ENCODE measurements around the gene USH2A.

DNA sequence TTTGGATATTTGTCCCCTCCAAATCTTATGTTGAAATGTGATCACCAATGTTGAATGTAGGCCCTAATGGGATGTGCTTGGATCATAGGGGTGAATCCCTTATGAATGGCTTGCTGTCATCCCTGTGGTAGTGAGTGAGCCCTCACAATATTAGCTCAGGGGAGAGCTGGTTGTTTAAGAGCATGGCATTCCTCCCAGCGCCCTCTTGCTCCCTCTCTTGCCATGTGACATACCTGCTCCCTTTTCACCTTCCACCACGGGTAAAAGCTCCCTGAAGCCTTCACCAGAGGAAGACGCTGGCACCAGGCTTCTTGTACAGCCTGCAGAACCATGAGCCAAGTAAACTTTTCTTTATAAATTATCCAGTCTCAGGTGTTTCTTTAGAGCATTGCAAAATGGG, 550.6 kb downstream of the USH2A start:
- TF ChIP-seq, protein P1, sequence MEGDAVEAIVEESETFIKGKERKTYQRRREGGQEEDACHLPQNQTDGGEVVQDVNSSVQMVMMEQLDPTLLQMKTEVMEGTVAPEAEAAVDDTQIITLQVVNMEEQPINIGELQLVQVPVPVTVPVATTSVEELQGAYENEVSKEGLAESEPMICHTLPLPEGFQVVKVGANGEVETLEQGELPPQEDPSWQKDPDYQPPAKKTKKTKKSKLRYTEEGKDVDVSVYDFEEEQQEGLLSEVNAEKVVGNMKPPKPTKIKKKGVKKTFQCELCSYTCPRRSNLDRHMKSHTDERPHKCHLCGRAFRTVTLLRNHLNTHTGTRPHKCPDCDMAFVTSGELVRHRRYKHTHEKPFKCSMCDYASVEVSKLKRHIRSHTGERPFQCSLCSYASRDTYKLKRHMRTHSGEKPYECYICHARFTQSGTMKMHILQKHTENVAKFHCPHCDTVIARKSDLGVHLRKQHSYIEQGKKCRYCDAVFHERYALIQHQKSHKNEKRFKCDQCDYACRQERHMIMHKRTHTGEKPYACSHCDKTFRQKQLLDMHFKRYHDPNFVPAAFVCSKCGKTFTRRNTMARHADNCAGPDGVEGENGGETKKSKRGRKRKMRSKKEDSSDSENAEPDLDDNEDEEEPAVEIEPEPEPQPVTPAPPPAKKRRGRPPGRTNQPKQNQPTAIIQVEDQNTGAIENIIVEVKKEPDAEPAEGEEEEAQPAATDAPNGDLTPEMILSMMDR (conservative IDR thresholded peaks at IDR 0.05; ENCODE audit: low read depth, low read length) = no peak
- no peak for TF ChIP-seq EZH2 (IDR thresholded peaks at IDR 0.05; ENCODE audit: borderline replicate concordance, low read depth, low read length, poor library complexity, severe bottlenecking)

Measured in A673 (cell line).